IPS DF 6.9 (cell line): ENCODE measurements around the gene MINAR1.

ENCODE experiments used
- DNase-seq: peaks from one replicate; pipeline ENCODE4 v3.0.0-alpha.2; 2013; ENCODE audit warnings: low read depth, low spot score
- H3K27ac ChIP-seq: one replicate; pipeline ENCODE4 v1.5.1; 2013; ENCODE audit warnings: low read length, control low read depth
- H3K27me3 ChIP-seq: 2 replicates; pipeline ENCODE4 v1.6.1; 2013; ENCODE audit warnings: mild to moderate bottlenecking, low read length; ENCODE audit not compliant: control insufficient read depth, insufficient read depth
- H3K36me3 ChIP-seq: 2 replicates; pipeline ENCODE4 v1.6.1; 2013; ENCODE audit warnings: low read length; ENCODE audit not compliant: control insufficient read depth, insufficient read depth
- H3K4me1 ChIP-seq: 2 replicates; pipeline ENCODE4 v1.6.1; 2013; ENCODE audit warnings: low read length; ENCODE audit not compliant: control insufficient read depth, insufficient read depth
- H3K4me3 ChIP-seq: 2 replicates; pipeline ENCODE4 v1.5.1; 2013; ENCODE audit warnings: mild to moderate bottlenecking, low read length
- H3K9me3 ChIP-seq: 2 replicates; pipeline ENCODE4 v1.6.1; 2013; ENCODE audit warnings: low read length, inconsistent platforms; ENCODE audit not compliant: control insufficient read depth, insufficient read depth
- WGBS: extraction: QIAGEN DNeasy Blood & Tissue Kit; methylation state at CpG from one replicate; pipeline ENCODE4 v1.1.7; 2013; ENCODE audit warnings: mixed read lengths, missing lambda C conversion rate; ENCODE audit not compliant: insufficient read length, insufficient coverage; 5-methylcytosine and 5-hydroxymethylcytosine counted together

The MINAR1 gene

GRCh38 chr15:79432345-79433275 is 474 bp downstream of the MINAR1 start:
- H3K4me3 ChIP-seq: peak overlapping the region; percentile 49; the same call in 1 of the 2 replicates
- no peaks in the 10 kb centered on the region for H3K9me3 ChIP-seq
- peaks cover 32% of the 10 kb centered on the region; the same call in 1 of the 2 replicates for H3K27me3 ChIP-seq
- DNase-seq: no peak
- H3K36me3 ChIP-seq: no peaks in the 10 kb centered on the region
- H3K4me1 ChIP-seq: no peaks in the 10 kb centered on the region
- H3K27ac ChIP-seq: no peak overlapping the region
- whole genome bisulfite sequencing: no CpG with 5 or more reads among the region's 84 CpGs

- H3K27me3 ChIP-seq: peaks cover 32% of the 10 kb centered on the region; the same call in 1 of the 2 replicates
Measured at GRCh38 chr15:79433276-79433990, 1.3 kb downstream of the MINAR1 start.

GRCh38 chr15:79434361-79434760 is 2.2 kb downstream of the MINAR1 start:
- no peak for DNase-seq
- H3K27me3 ChIP-seq: peaks cover 32% of the 10 kb centered on the region; the same call in 1 of the 2 replicates
- H3K9me3 ChIP-seq: no peaks in the 10 kb centered on the region
- H3K4me3 ChIP-seq: no peak overlapping the region
- no peak overlapping the region for H3K27ac ChIP-seq
- no CpG with 5 or more reads among the region's 3 CpGs for WGBS
- no peaks in the 10 kb centered on the region for H3K36me3 ChIP-seq
- no peaks in the 10 kb centered on the region for H3K4me1 ChIP-seq

More at GRCh38 chr15:79433276-79433990, 1.3 kb downstream of the MINAR1 start:
- H3K36me3 ChIP-seq: no peaks in the 10 kb centered on the region
- H3K9me3 ChIP-seq: no peaks in the 10 kb centered on the region
- peak overlapping the region; percentile 12; the same call in 1 of the 2 replicates for H3K4me3 ChIP-seq
- DNase-seq: no peak
- no peaks in the 10 kb centered on the region for H3K4me1 ChIP-seq
- no CpG with 5 or more reads among the region's 12 CpGs for WGBS
- H3K27ac ChIP-seq: no peak overlapping the region

DNA sequence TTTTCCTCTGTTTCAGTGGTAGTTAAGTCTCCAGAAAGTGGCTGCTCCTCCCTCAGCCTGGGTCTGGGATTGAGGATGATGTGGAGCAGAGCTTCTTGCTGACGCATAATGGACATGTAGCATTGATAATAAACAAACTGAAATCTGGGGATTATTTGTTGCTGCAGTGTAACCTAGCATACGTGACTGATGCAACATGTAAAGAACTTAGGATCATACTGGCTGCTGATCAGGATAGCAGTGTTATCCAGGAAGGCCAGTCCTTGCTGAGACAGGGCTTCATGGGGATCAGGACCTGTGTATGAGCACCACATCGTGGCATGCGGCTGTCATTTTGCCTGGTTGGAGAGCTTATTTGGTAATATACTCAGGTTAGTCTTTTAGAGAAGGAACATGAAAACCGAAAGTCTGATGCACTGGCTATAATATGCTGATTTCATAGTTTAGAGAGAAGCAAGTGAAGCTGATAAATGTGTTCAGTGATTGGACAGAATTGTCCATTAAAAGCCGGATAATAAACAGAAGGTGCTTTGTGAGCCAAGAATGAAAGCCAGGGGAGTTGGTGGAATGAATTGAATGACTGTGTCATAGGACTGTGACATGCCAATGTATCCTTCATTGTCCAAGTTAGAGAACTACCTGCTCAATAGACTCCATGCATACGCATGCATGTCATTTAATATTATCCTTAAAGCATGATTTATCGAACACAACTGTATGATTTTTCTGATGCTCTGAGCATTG is 4.1 kb downstream of the MINAR1 start:
- Histone ChIP-seq H3K4me1 (0 out of 2 replicates have a peak, but pooled peaks cover 1% of the 10 kb centered on the region), H3K27ac (no peak overlapping the region), H3K27me3 (peaks cover 24% of the 10 kb centered on the region; the same call in 1 of the 2 replicates), H3K36me3 (no peaks in the 10 kb centered on the region), H3K4me3 (no peak overlapping the region), H3K9me3 (no peaks in the 10 kb centered on the region)
- DNase-seq: no peak
- no CpG with 5 or more reads among the region's 8 CpGs for WGBS

DNA sequence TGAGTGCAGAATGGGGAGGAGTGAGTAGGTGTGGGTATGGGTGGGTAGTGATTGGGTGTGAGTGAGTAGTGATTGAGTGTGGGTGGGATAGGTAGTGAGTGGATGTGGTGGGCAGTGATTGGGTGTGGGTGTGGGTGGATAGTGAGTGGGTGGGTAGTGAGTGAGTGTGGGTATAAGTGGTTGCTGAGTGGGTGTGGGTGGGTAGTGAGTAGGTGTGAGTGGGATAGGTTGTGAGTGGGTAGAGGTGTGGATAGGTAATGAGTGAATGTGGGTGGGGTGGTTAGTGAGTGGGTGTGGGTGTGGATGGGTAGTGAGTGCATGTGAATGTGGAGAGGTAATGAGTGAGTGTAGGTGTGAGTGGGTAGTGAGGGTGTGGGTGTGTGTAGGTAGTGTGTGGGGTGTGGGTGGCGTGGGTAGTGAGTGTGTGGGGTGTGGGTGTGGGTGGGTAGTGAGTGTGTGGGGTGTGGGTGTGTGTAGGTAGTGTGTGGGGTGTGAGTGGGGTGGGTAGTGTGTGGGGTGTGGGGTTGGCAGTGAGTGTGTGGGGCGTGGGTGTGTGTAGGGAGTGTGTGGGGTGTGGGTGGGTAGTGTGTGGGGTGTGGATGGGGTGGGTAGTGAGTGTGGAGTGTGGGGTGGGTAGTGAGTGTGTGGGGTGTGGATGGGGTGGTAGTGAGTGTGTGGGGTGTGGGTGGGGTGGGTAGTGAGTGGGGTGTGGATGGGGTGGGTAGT is 5.3 kb downstream of the MINAR1 start:
- no peak for DNase-seq
- Histone ChIP-seq H3K36me3 (no peaks in the 10 kb centered on the region), H3K27me3 (peaks cover 17% of the 10 kb centered on the region; the same call in 1 of the 2 replicates), H3K4me1 (0 out of 2 replicates have a peak, but pooled peaks cover 1% of the 10 kb centered on the region), H3K4me3 (no peak overlapping the region), H3K9me3 (no peaks in the 10 kb centered on the region), H3K27ac (no peak overlapping the region)
- WGBS: 100% methylated on average over 1 of the region's 2 CpGs

DNA sequence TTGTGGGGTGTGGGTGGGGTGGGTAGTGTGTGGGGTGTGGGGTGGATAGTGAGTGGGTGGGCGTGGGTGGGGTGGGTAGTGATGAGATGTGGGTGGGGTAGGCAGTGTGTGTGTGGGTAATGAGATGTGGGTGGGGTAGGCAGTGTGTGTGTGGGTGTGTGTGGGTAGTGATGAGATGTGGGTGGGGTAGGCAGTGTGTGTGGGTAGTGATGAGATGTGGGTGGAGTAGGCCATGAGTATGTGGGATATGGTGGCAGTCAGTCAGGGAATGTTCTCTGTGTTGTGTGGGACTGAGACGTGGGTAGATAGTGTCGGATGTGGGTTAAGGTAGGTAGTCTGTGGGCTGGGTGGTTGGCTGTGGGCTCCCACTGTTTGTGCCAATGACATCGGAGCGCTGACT is 7.1 kb downstream of the MINAR1 start:
- Histone ChIP-seq H3K36me3 (no peaks in the 10 kb centered on the region), H3K27ac (no peak overlapping the region), H3K9me3 (no peaks in the 10 kb centered on the region), H3K27me3 (peaks cover 3% of the 10 kb centered on the region; the same call in 1 of the 2 replicates), H3K4me3 (no peak overlapping the region), H3K4me1 (0 out of 2 replicates have a peak, but pooled peaks cover 1% of the 10 kb centered on the region)
- DNase-seq: no peak
- WGBS: 100% methylated on average over 1 of the region's 5 CpGs

- H3K27ac ChIP-seq: no peak overlapping the region
- no peak overlapping the region for H3K4me3 ChIP-seq
- H3K9me3 ChIP-seq: no peaks in the 10 kb centered on the region
- no peak for DNase-seq
- H3K36me3 ChIP-seq: no peaks in the 10 kb centered on the region
- H3K4me1 ChIP-seq: 0 out of 2 replicates have a peak, but pooled peaks cover 1% of the 10 kb centered on the region
- WGBS: 100% methylated on average over 1 of the region's 7 CpGs
- no peaks in the 10 kb centered on the region for H3K27me3 ChIP-seq
Measured at GRCh38 chr15:79440355-79440908, 8.3 kb downstream of the MINAR1 start.

DNA sequence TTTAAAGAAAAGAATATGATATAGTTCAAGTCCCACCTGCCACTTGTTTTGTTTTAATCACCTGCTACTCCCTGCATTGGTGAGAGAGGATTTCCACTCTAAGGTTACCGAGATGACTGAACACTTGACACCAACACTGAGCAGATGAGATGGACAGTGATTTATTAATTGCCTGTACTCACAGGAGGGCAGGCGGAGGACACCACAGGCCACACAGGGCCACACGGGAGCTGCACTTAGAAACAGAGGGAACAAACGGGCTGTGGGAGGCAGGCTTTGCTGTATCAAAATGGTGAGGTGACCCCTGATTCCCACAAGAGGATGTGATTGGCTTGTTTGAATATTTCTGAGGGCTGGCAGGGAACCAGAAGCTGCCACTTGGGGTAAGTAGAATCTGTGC is 10.8 kb downstream of the MINAR1 start:
- no CpG with 5 or more reads among the region's 4 CpGs for WGBS

DNA sequence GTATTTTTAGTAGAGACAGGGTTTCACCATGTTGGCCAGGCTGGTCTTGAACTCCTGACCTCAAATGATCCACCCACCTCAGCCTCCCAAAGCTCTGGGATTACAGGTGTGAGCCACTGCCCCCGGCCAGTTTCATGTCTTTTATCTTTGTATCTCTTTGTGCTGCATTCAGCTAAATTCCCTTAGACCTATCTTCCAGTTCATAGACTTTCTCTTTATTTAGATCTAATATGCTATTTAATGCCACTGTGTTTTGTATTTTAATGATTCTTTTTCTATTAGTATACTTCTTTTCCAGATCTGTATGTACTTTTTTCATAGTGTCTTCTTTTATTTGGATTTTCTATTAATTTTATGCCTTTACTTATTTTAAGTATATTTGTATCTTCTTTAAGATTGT is 14.9 kb downstream of the MINAR1 start:
- H3K4me1 ChIP-seq: no peaks in the 10 kb centered on the region
- WGBS: no CpG with 5 or more reads among the region's 1 CpG
- no peak for DNase-seq
- H3K27ac ChIP-seq: no peak overlapping the region
- H3K4me3 ChIP-seq: no peak overlapping the region
- H3K9me3 ChIP-seq: no peaks in the 10 kb centered on the region
- no peaks in the 10 kb centered on the region for H3K36me3 ChIP-seq
- H3K27me3 ChIP-seq: no peaks in the 10 kb centered on the region

More for the DNA sequence above, 10.8 kb downstream of the MINAR1 start:
- H3K27ac ChIP-seq: no peak overlapping the region
- no peak overlapping the region for H3K4me3 ChIP-seq
- no peak for DNase-seq
- no peaks in the 10 kb centered on the region for H3K36me3 ChIP-seq
- H3K27me3 ChIP-seq: no peaks in the 10 kb centered on the region
- H3K4me1 ChIP-seq: 0 out of 2 replicates have a peak, but pooled peaks cover 1% of the 10 kb centered on the region
- no peaks in the 10 kb centered on the region for H3K9me3 ChIP-seq
